ENCODE data around the gene VPS29.

GRCh38 chr12:110466791-110467190, 35.1 kb downstream of the VPS29 start:
- TF ChIP-seq, protein P1, sequence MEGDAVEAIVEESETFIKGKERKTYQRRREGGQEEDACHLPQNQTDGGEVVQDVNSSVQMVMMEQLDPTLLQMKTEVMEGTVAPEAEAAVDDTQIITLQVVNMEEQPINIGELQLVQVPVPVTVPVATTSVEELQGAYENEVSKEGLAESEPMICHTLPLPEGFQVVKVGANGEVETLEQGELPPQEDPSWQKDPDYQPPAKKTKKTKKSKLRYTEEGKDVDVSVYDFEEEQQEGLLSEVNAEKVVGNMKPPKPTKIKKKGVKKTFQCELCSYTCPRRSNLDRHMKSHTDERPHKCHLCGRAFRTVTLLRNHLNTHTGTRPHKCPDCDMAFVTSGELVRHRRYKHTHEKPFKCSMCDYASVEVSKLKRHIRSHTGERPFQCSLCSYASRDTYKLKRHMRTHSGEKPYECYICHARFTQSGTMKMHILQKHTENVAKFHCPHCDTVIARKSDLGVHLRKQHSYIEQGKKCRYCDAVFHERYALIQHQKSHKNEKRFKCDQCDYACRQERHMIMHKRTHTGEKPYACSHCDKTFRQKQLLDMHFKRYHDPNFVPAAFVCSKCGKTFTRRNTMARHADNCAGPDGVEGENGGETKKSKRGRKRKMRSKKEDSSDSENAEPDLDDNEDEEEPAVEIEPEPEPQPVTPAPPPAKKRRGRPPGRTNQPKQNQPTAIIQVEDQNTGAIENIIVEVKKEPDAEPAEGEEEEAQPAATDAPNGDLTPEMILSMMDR (IDR thresholded peaks at IDR 0.05; ENCODE audit: insufficient read depth, low read depth, low read length) = no peak
- TF ChIP-seq EZH2 (IDR thresholded peaks at IDR 0.05; ENCODE audit: insufficient read depth, low read length) = no peak

All from astrocyte (in vitro differentiated cells and primary cell).